HCT116 (cell line): ENCODE measurements around the gene SLC26A2. TPM values are rescaled to one million over a fixed set of nuclear protein-coding genes. Genes with fewer than 3 reads are reported as not detected.

ENCODE experiments used
- ATAC-seq: fragments of 200-7000 bp; cut with Tn5 transposase; 2 replicates; pipeline ENCODE4 v1.9.1; 2020; ENCODE audit warnings: mild to moderate bottlenecking, moderate library complexity
- BruUV-seq: library from RNA; stranded (reverse); fragments of 400-500 nt; replicated peaks from 2 replicates; lab custom pipeline; 2021; lab: Mats Ljungman, UMichigan
- CTCF ChIA-PET: fragments of 300-600 bp; sonication (Branson Sonifier 250); formaldehyde crosslinking; loops from one replicate; lab custom pipeline; 2021; ENCODE audit warnings: antibody characterized with exemption; lab: Charles Lee
- POLR2A ChIA-PET: fragments of 300-600, 350-600 bp; sonication (Branson Sonifier 250); formaldehyde crosslinking; loops from one replicate; lab custom pipeline; 2021; ENCODE audit warnings: antibody characterized with exemption; lab: Charles Lee
- RAD21 ChIA-PET, 2 experiments: fragments of 300-600 bp; sonication (Branson Sonifier 250); formaldehyde crosslinking; loops; one replicate each; lab custom pipeline; 2023; ENCODE audit warnings: low total read pairs in 2 of 2; ENCODE audit not compliant: uncharacterized antibody in 2 of 2, unreplicated experiment in 2 of 2, low non-redundant PET in 1 of 2; lab: Charles Lee
- DNase-seq: peaks from one replicate; pipeline ENCODE4 v3.0.0-alpha.2; 2010; ENCODE audit warnings: low read depth, low spot score
- H2AFZ ChIP-seq: fragments of 200-600 bp; shearing (Covaris generic), sonication (generic); 2 replicates; pipeline ENCODE4 v1.6.1; 2017; ENCODE audit warnings: low read depth, mixed run types, mixed read lengths, antibody characterized with exemption, low read length; ENCODE audit not compliant: poor library complexity, severe bottlenecking
- H3K27ac ChIP-seq: 2 replicates; pipeline ENCODE4 v1.5.1; 2012; ENCODE audit warnings: low read depth, low read length
- H3K27me3 ChIP-seq: fragments of 200-600 bp; sonication (generic); 2 replicates; pipeline ENCODE4 v1.6.1; 2016; ENCODE audit warnings: mixed run types, low read length, mixed read lengths; ENCODE audit not compliant: insufficient read depth
- H3K36me3 ChIP-seq, 2 experiments: fragments of 200-500 bp in 1 of 2; fragments of 200-600 bp in 1 of 2; sonication (Bioruptor generic) in 1 of 2; sonication (generic) in 1 of 2; 2 replicates each; pipeline versions ENCODE4 v1.5.1 to v1.6.1; 2014 to 2016; ENCODE audit warnings: low read length in 2 of 2, inconsistent platforms in 1 of 2, mixed read lengths in 1 of 2, mixed run types in 1 of 2; ENCODE audit not compliant: insufficient read depth in 2 of 2, control insufficient read depth in 1 of 2
- H3K4me1 ChIP-seq, 2 experiments: fragments of 200-600 bp in 1 of 2; sonication (generic) in 1 of 2; 2 replicates each; pipeline versions ENCODE4 v1.5.1 to v1.6.1; 2012 to 2017; ENCODE audit warnings: low read length in 2 of 2, inconsistent platforms in 1 of 2, mild to moderate bottlenecking in 1 of 2, mixed read lengths in 1 of 2, mixed run types in 1 of 2, moderate library complexity in 1 of 2; ENCODE audit not compliant: insufficient read depth in 2 of 2, control insufficient read depth in 1 of 2
- H3K4me2 ChIP-seq: fragments of 200-600 bp; sonication (generic); 2 replicates; pipeline ENCODE4 v1.6.1; 2017; ENCODE audit warnings: mixed run types, low read length, mixed read lengths
- H3K4me3 ChIP-seq, 2 experiments: fragments of 200-600 bp in 1 of 2; sonication (generic) in 1 of 2; replicated peaks in 1 of 2; 2 replicates each; pipeline ENCODE4 v1.5.1; 2011 to 2016; ENCODE audit warnings: low read length in 2 of 2, control low read depth in 1 of 2, low read depth in 1 of 2, mild to moderate bottlenecking in 1 of 2, mixed read lengths in 1 of 2, mixed run types in 1 of 2
- H3K79me2 ChIP-seq: fragments of 200-600 bp; sonication (generic); 2 replicates; pipeline ENCODE4 v1.6.1; 2017; ENCODE audit warnings: mild to moderate bottlenecking, mixed run types, low read length, moderate library complexity, mixed read lengths; ENCODE audit not compliant: insufficient read depth
- H3K9ac ChIP-seq: fragments of 200-600 bp; sonication (generic); 2 replicates; pipeline ENCODE4 v1.6.1; 2016; ENCODE audit warnings: low read length, mixed read lengths
- H3K9me2 ChIP-seq: fragments of 200-600 bp; sonication (generic), shearing (Covaris generic); 2 replicates; pipeline ENCODE4 v1.6.1; 2017; ENCODE audit warnings: mixed run types, mild to moderate bottlenecking, moderate library complexity; ENCODE audit not compliant: insufficient read depth
- H3K9me3 ChIP-seq, 2 experiments: fragments of 200-500 bp in 1 of 2; fragments of 200-600 bp in 1 of 2; sonication (Bioruptor generic) in 1 of 2; sonication (generic) in 1 of 2; 2 replicates each; pipeline ENCODE4 v1.6.1; 2014 to 2017; ENCODE audit warnings: low read length in 2 of 2, mixed read lengths in 2 of 2, inconsistent platforms in 1 of 2, low read depth in 1 of 2, mild to moderate bottlenecking in 1 of 2, mixed run types in 1 of 2, moderate library complexity in 1 of 2; ENCODE audit not compliant: control insufficient read depth in 1 of 2, insufficient read depth in 1 of 2
- H4K20me1 ChIP-seq: fragments of 200-600 bp; sonication (generic), shearing (Covaris generic); 2 replicates; pipeline ENCODE4 v1.6.1; 2017; ENCODE audit warnings: mixed run types, mild to moderate bottlenecking, moderate library complexity; ENCODE audit not compliant: insufficient read depth
- CBX3 ChIP-seq: IDR thresholded peaks from 2 replicates; pipeline ENCODE4 v1.6.1; 2012; ENCODE audit warnings: low read depth
- EGR1 ChIP-seq: IDR thresholded peaks from 2 replicates; pipeline ENCODE4 v1.6.1; 2012; ENCODE audit warnings: low read depth
- EZH2phosphoT487 ChIP-seq: fragments of 200-600 bp; IDR thresholded peaks from 2 replicates; pipeline ENCODE4 v1.6.1; 2018; ENCODE audit warnings: antibody characterized with exemption, borderline replicate concordance
- JUND ChIP-seq: IDR thresholded peaks from 2 replicates; pipeline ENCODE4 v1.6.1; 2012
- POLR2AphosphoS5 ChIP-seq: IDR thresholded peaks from 2 replicates; pipeline ENCODE4 v1.6.1; 2011; ENCODE audit warnings: mild to moderate bottlenecking, low read depth, low read length, moderate library complexity
- RAD21 ChIP-seq: IDR thresholded peaks from 2 replicates; pipeline ENCODE4 v1.6.1; 2012; ENCODE audit warnings: low read depth, mild to moderate bottlenecking
- SRF ChIP-seq: IDR thresholded peaks from 2 replicates; pipeline ENCODE4 v1.6.1; 2012; ENCODE audit warnings: low read depth
- ZBTB33 ChIP-seq: IDR thresholded peaks from 2 replicates; pipeline ENCODE4 v1.6.1; 2011; ENCODE audit warnings: mild to moderate bottlenecking, low read length, moderate library complexity; ENCODE audit not compliant: insufficient replicate concordance; ENCODE audit errors: extremely low read depth
- intact Hi-C: fragments of 100-400 bp; cut with micrococcal nuclease; formaldehyde crosslinking; loops from 2 replicates; pipeline ENCODE4 v1.10.0; 2022
- total RNA-seq: library from RNA; stranded (reverse); gene quantifications from one replicate; pipeline ENCODE4 v1.2.1, GENCODE V29; 2021; ENCODE audit not compliant: unreplicated experiment
- TF ChIP-seq, protein P1 (sequence below): IDR thresholded peaks from 2 replicates; pipeline ENCODE4 v1.6.1; 2012

The SLC26A2 gene
- total RNA-seq, 1 experiment from 2014 or later, result 7.8 TPM

- TSS peak; percentile 54 for BruUV-seq
- H3K36me3 ChIP-seq, result peaks cover 28 to 68% of the 10 kb centered on the region in 2 experiments
- H3K4me2 ChIP-seq, result peak overlapping the region; percentile 76
- RAD21 ChIA-PET, result no interaction called here
- H3K79me2 ChIP-seq, result peaks cover 79% of the 10 kb centered on the region
- no peaks in the 10 kb centered on the region for H3K9me3 ChIP-seq
- no peak for TF ChIP-seq SRF
- peak; percentile 3; the same call in 1 of the 2 replicates for TF ChIP-seq POLR2AphosphoS5
- TF ChIP-seq CBX3, result peak; percentile 63; the same call in 1 of the 2 replicates
- TF ChIP-seq EGR1, result no peak
- TF ChIP-seq EZH2phosphoT487, result no peak
- TF ChIP-seq RAD21, result peak; percentile 10; the same call in 1 of the 2 replicates
- no peak for TF ChIP-seq ZBTB33
- TF ChIP-seq, protein P1, sequence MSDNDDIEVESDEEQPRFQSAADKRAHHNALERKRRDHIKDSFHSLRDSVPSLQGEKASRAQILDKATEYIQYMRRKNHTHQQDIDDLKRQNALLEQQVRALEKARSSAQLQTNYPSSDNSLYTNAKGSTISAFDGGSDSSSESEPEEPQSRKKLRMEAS, result peak; percentile 44; the same call in 1 of the 2 replicates
- no peak for TF ChIP-seq JUND
- H3K4me3 ChIP-seq, result peak overlapping the region; percentile 3 to 42
- peak; percentile 92 for ATAC-seq
- peak; percentile 80 for DNase-seq
- H2AFZ ChIP-seq, result no peak overlapping the region
- CTCF ChIA-PET, result interaction anchor here (1.8 kb wide), 1 partner anchor 188 kb away, joined by 4 read pairs; no protein-coding TSS in a partner anchor
- peak overlapping the region; percentile 55 for H3K9ac ChIP-seq
- H3K27me3 ChIP-seq, result no peaks in the 10 kb centered on the region
- no peaks in the 10 kb centered on the region for H4K20me1 ChIP-seq
- no peaks in the 10 kb centered on the region for H3K9me2 ChIP-seq
- H3K4me1 ChIP-seq, result peaks cover 41 to 74% of the 10 kb centered on the region in 2 experiments
- peak overlapping the region; percentile 93 for H3K27ac ChIP-seq
- intact Hi-C loops, result no loop called here
- POLR2A ChIA-PET, result interaction anchor here (0.9 to 2.5 kb wide), 5 partner anchors 13 to 61 kb away, joined by 4 to 9 read pairs (median 5); partner anchors contain the start of genes HMGXB3, SLC26A2 and TIGD6
These were observed 61.1 kb downstream of the SLC26A2 start for GRCh38 chr5:150021491-150022157.
